ENCODE data around the gene METTL13.

METTL13 gene

GRCh38 chr1:171769171-171769570 lies 12.3 kb upstream of the METTL13 start:
- no peak for TF ChIP-seq CTCF (IDR thresholded peaks at IDR 0.05; ENCODE audit: low read depth, low read length)
- no peak for DNase-seq (ENCODE audit: extremely low read depth, low read depth)

- DNase-seq (ENCODE audit: extremely low read depth, low read depth) = no peak
Observed at GRCh38 chr1:171769754-171770153, 11.7 kb upstream of the METTL13 start.

GRCh38 chr1:171772312-171772711 lies 9.1 kb upstream of the METTL13 start:
- no peak for TF ChIP-seq CTCF (IDR thresholded peaks at IDR 0.05; ENCODE audit: low read depth, low read length)
- no peak for DNase-seq (ENCODE audit: extremely low read depth, low read depth)

More at GRCh38 chr1:171769754-171770153, 11.7 kb upstream of the METTL13 start:
- no peak for TF ChIP-seq CTCF (IDR thresholded peaks at IDR 0.05; ENCODE audit: low read depth, low read length)

GRCh38 chr1:171780583-171781175 lies 781 bp upstream of the METTL13 start:
- no peak for DNase-seq (ENCODE audit: extremely low read depth, low read depth)
- TF ChIP-seq CTCF (IDR thresholded peaks at IDR 0.05; ENCODE audit: low read depth, low read length) = no peak

GRCh38 chr1:171783816-171784530 lies 2.5 kb downstream of the METTL13 start:
- no peak for TF ChIP-seq CTCF (IDR thresholded peaks at IDR 0.05; ENCODE audit: low read depth, low read length)
- no peak for DNase-seq (ENCODE audit: extremely low read depth, low read depth)

GRCh38 chr1:171784784-171785183 lies 3.3 kb downstream of the METTL13 start:
- TF ChIP-seq CTCF (IDR thresholded peaks at IDR 0.05; ENCODE audit: low read depth, low read length) = no peak
- DNase-seq (ENCODE audit: extremely low read depth, low read depth) = no peak

- no peak for TF ChIP-seq CTCF (IDR thresholded peaks at IDR 0.05; ENCODE audit: low read depth, low read length)
- DNase-seq (ENCODE audit: extremely low read depth, low read depth) = no peak
Observed at GRCh38 chr1:171785766-171786165, 4.3 kb downstream of the METTL13 start.
